GM19463 (cell line): Measurements from ENCODE around the gene ITIH3.

ENCODE experiments used
- ATAC-seq: cut with Tn5 transposase; IDR thresholded peaks from one replicate; pipeline ENCODE4 v1.9.1; 2021; ENCODE audit warnings: mild to moderate bottlenecking, moderate library complexity; ENCODE audit not compliant: unreplicated experiment

Gene ITIH3

DNA sequence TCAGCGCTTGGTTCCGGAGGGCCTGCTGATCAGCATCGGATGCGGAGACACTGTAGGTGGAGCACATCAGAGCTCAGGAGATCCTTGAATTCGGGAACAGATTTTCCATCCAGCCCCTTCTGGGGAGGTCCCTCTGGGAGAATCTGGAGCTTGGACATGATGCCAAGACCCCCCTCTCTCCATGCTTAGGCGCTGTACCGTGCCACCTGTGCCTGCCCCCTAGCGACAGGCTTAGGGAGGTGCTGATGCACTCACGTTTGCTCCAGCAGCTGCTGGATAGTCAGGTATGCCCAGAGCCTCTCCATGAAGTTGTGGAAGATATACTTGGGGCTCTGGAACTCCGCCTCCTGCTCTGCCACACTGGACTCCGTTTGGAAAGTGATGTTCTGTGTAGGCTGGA lies 26.1 kb downstream of the ITIH3 start:
- no peak for ATAC-seq

GRCh38 chr3:52822363-52822762 lies 27.8 kb downstream of the ITIH3 start:
- no peak for ATAC-seq

- no peak for ATAC-seq
Observed at GRCh38 chr3:52824037-52824436, 29.4 kb downstream of the ITIH3 start.

DNA sequence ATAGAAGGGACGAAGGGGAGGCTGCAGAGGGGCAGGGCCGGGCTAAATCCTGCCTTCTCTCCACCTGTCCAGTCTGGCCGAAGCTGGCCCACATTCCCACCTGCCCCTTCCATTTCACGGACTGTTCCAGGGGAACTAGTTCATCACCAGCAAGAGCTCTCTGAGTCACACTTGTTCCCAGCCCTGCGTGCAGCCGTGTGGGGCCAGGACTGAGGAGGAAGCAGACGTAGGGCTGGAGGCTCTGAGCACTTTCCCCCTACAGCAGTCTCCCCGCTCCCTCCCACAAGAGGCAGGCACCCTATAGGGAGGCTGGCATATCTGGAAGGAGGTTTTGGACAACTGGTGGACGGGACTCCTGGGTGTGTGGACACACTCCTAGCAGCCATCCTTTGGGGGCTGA lies 32.8 kb downstream of the ITIH3 start:
- no peak for ATAC-seq

DNA sequence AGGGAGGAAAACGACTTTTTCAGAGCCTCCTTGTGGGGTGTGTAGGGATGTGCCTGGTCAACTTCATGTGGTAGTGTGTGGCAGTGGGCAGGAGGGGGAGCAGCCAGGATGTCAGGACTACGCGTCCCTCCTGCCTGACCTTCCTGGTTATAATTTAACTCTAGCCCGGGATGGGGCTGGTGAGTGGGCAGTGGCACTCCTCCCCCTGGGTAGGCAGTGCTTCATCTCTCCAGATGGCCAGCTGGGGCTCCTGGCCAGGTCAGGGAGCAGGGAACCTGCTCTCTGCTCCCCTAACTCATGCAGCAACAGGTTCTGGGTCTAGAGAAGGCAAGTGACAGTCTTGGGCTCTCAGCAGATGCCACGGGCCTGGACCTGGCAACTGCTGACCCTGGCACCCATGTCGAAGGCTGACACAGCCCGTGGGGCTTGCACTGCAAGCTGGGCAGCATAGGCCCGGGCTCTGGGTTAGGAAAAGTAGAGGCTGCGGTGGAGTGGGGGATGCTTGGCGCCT lies 33.3 kb downstream of the ITIH3 start:
- no peak for ATAC-seq

DNA sequence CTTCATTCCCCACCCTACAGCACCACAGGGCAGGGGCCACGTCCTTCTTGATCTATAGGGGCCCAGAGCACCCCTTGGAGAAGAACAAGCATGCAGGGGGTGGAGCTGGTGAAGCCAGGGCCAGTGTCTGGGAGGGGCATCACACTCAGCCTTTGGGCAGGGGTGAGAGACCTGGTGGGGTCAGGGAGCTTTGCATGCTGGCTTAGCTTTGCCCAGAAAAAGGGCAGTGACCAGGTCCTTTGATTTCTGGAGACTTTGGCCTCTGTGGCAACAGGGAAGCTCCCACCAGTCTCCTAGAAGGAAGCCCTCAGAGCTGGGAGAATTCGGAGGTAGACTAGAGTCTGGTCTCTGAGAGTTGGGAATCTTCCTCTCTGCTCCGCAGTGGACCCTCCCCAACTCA lies 34.9 kb downstream of the ITIH3 start:
- ATAC-seq = no peak

DNA sequence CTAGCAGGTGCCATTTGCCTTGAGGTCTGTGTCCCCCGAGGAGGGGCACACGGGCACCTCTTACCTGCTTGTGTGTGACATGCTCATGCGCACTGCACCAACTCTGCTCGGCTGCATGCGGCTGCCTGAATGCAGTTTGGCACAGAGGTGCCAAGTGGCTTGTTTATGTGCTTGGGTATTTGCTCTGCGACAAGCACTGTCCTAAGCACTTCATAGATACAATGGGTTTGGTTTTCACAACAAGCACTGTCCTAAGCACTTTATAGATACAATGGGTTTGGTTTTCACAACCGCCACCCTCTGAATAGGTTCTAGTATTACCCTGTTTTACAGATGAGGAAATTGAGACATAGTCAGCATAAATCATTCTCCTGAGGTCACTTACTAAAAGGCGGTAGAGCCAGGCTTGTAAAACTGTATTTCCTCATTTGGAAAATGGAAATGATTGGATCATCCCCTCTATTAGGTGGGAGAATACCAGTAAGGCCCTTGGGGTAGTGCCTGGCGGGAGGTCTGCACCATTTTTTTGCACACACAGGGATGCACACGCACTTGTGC lies 35.4 kb downstream of the ITIH3 start:
- ATAC-seq = no peak

GRCh38 chr3:52830535-52831258 lies 36.1 kb downstream of the ITIH3 start, which contains the start of gene ITIH4:
Gene ITIH4, minus strand, starts transcription at chr3:52830672. Its CDS starts 30 bp downstream, at chr3:52830642.
- ATAC-seq = no peak

DNA sequence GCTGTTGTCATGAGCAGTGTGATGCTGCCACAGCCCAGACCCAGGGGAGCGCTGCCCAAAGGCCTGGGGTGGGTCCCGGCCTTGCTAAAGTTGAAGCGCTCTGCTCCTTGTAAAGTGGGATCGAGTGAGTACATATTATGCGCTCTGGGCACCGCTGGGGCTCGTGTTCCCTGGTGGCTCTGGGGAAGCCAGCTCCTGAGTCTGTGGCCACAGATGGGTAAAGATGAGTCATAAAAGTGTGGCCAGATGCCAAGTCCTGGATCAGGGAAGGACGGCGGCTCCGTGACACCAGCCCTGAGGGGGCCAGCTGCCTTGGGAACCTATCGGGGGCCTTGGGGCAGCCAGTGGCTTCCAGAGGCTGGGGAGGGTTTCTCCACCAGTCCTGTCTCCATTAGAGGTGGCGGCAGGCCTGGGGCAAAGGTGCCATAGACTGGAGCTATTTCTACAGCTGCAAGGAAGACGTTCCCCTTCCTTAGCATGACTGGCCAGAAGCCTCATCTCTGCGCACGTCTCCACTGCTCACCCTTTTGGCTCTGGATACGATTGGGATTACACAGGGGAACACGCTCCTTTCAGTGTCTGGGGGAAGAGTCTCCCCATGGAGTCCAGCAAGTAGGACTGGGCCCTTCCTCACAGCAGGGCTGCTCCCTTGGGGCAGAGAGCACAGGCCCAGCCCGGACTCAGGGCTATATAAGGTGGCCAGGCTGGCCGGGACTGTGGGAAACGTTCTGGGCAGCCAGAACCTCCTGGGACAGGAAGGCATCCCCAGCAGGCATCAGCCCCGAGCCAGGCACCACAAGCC lies 37.1 kb downstream of the ITIH3 start:
- ATAC-seq = no peak

- no peak for ATAC-seq
Observed at GRCh38 chr3:52833202-52833601, 38.6 kb downstream of the ITIH3 start.

- ATAC-seq = no peak
Observed at GRCh38 chr3:52834871-52835501, 40.4 kb downstream of the ITIH3 start, which contains the start of gene MUSTN1. Gene MUSTN1, minus strand, starts transcription at chr3:52835019. Its CDS starts 71 bp downstream, at chr3:52834948.

DNA sequence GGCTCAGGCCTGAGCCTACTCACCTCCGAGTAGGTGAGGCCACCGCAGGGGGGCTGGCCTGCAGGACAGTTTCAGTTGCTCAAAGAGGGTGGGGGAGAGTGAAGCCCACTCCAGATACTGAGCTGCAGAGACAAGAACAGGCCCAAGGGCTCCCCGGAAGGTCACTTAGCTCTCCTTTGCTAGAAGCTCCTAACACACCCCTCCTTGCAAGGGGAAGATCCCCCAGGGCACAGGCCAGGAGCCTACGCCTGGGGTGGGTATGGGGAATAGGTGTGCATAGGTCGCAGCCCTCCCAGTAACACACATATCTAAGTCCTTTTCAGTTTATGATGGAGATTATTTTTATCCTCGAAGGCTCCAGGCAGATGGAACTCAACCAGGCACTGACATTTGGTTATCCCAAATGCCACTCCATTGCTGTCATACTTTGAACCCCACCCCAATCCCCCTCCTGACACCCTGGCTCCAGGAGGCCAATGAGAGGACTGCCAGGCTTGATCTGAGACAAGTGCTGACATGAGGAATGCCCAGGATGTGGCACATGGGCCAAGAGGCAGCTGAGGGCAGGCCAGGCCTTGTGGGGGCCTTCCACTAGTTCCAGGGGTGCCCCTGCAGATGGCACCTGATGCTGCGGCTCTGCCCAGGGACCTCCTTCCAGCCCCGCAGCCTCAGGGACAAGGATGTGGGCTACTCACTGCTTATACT lies 41.3 kb downstream of the ITIH3 start:
- ATAC-seq = no peak

- ATAC-seq = no peak
Observed at GRCh38 chr3:52836471-52836845, 41.9 kb downstream of the ITIH3 start.

GRCh38 chr3:52836986-52837385 lies 42.4 kb downstream of the ITIH3 start:
- ATAC-seq = no peak

DNA sequence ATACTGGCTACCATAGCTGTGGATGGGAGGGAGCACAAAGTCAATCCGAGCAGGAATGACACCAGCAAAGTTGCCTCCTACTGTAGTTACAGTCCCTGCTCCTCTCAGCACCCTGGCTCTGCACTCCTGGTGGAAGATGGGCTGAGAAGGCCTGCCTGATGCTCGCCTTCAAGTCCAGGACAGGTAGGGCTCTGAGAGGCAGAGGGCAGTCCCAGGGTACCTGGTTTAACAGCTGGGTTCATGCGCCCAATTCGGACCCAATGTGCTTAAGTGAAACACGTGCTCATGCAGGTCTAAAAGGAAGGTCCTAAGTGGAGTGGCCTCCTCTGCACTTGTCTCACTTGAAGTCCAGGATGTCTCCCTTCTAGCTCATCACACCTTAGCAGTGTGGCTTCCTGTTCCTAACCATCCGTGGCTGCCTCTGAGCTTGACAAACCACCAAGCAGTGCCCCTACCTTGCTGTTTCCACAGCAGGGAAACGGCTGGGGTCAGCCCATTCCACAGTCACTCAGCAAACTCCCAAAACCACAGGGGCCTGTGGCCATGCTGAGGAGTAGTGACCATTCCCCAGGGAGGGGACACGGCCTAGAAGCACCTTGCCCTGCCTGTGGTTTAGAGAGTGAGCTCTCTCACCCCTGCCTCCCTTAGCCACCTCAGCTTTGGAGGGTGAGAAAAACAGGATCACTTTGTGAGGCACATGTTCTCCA lies 44.1 kb downstream of the ITIH3 start:
- no peak for ATAC-seq

DNA sequence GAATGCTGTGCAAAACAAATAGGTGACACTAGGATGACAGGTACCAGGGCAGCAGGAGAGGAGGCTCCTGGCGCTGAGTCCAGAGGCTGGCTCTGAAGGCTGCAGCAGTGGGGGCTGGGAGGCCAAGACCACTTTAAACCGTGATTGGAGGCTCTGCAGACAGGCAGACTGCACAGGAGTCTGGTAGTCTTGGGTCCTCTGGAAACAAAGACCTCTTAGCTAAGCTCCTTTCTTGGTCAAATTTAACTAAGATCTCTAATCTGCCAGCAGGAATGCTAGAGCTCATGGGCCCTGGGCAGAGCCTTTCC lies 44.6 kb downstream of the ITIH3 start:
- ATAC-seq = no peak

- ATAC-seq = no peak
Observed at GRCh38 chr3:52839892-52840545, 45.4 kb downstream of the ITIH3 start.

DNA sequence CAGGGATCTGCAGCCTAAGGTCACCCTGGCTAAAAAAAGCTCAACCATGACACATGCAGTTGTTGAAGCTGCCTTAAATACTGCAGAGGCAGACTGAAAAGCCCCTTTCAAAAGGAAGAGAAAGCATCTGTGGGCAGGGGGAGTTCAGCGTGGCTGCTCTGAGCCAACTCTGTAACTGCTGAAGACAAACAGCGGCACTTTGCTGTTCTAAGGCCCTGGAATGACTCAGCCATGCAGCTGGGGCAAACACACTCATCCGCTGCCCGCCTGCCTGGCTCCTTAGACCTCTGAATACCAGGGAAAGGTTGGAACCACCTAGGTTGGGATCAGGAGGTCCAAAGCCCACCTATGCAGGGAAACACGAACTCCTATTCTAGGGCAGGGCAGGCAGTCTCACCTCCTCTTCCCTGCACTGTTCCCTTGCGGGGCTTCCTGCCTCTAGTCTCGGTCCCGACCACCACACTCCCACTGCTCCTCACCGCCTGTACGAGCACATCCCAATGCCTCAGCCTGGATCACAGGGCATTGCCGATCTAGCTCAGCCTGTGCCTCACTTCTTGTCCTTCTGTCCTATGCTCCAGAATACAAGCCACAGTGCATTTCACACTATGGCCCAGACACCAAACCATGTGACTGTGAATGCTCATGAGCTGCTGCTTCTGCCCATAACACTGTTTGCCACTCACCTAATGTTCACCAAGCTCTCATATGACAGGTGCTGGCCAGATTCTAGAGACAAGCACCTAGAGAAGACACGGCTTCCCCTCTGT lies 46.8 kb downstream of the ITIH3 start:
- peak; percentile 45 for ATAC-seq

DNA sequence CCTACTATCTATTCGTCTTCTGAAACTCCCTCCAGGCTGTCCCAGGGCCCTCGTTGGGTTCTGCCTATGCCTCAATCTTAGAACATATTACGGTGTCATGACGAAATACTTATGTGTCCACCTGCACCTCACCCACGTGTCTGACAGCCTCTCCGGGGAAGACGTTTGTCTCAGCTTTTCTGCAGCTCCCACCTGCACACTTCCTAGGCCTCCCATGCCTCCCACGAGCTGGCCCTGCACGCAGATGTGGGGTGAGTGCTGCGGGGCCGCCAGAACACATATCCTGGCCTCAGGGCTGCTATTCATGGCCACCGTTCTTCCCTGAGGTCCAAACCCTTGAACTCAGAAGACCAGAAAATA lies 47.4 kb downstream of the ITIH3 start:
- no peak for ATAC-seq
